Right forelimb (tissue), 1 donor: ENCODE results near the gene CCR5AS.

ENCODE experiments used
- DNase-seq: peaks from one replicate; pipeline ENCODE4 v3.0.0-alpha.2; 2018

Gene CCR5AS

GRCh38 chr3:46374755-46375154 lies 32.1 kb downstream of the CCR5AS start:
- no peak for DNase-seq

GRCh38 chr3:46372492-46373359 lies 34.1 kb downstream of the CCR5AS start:
- DNase-seq = no peak

GRCh38 chr3:46371519-46372340 lies 35.1 kb downstream of the CCR5AS start:
- no peak for DNase-seq

- no peak for DNase-seq
These were observed 35.9 kb downstream of the CCR5AS start, which contains the start of gene CCR5 for GRCh38 chr3:46370839-46371518. CCR5 (plus strand) TSS chr3:46370946; CDS start chr3:46372903, 1,957 bp downstream.

GRCh38 chr3:46369675-46370132 lies 37.2 kb downstream of the CCR5AS start:
- DNase-seq = no peak

GRCh38 chr3:46369151-46369550 lies 37.7 kb downstream of the CCR5AS start:
- DNase-seq = no peak

GRCh38 chr3:46368569-46368968 lies 38.3 kb downstream of the CCR5AS start:
- DNase-seq = no peak

GRCh38 chr3:46367811-46368210 lies 39.1 kb downstream of the CCR5AS start:
- no peak for DNase-seq

GRCh38 chr3:46365737-46366524 lies 40.9 kb downstream of the CCR5AS start:
- DNase-seq = no peak

GRCh38 chr3:46365041-46365440 lies 41.8 kb downstream of the CCR5AS start:
- no peak for DNase-seq

- DNase-seq = no peak
These were observed 45.2 kb downstream of the CCR5AS start for GRCh38 chr3:46361408-46362283.

GRCh38 chr3:46360907-46361306 lies 46.0 kb downstream of the CCR5AS start:
- DNase-seq = no peak

- DNase-seq = no peak
These were observed 47.0 kb downstream of the CCR5AS start for GRCh38 chr3:46359733-46360493.

- no peak for DNase-seq
These were observed 48.4 kb downstream of the CCR5AS start for GRCh38 chr3:46358466-46358865.

GRCh38 chr3:46356909-46357308 lies 50.0 kb downstream of the CCR5AS start:
- DNase-seq = no peak

- DNase-seq = no peak
These were observed 50.6 kb downstream of the CCR5AS start for GRCh38 chr3:46356276-46356675.

GRCh38 chr3:46354984-46355383 lies 51.9 kb downstream of the CCR5AS start:
- DNase-seq = no peak

- no peak for DNase-seq
These were observed 52.4 kb downstream of the CCR5AS start for GRCh38 chr3:46354478-46354877.

- DNase-seq = no peak
These were observed 53.0 kb downstream of the CCR5AS start, which contains the start of gene CCR2 for GRCh38 chr3:46353647-46354410. CCR2 (plus strand) TSS chr3:46354111; CDS start chr3:46357528, 3,417 bp downstream.
